H1 (cell line): ENCODE results near the gene TTC38. TPM values are rescaled to one million over a fixed set of nuclear protein-coding genes. Genes with fewer than 3 reads are reported as not detected.

ENCODE experiments used
- CTCF ChIA-PET: fragments of 300-600 bp; sonication (Branson Sonifier 250); formaldehyde crosslinking; loops from one replicate; lab custom pipeline; 2021; ENCODE audit not compliant: partially characterized antibody; lab: Charles Lee
- POLR2A ChIA-PET: fragments of 300-600 bp; sonication (Branson Sonifier 250); formaldehyde crosslinking; loops from one replicate; lab custom pipeline; 2021; ENCODE audit warnings: inconsistent platforms; ENCODE audit not compliant: partially characterized antibody; lab: Charles Lee
- DNase-seq, 2 experiments: peaks; one replicate each; pipeline versions ENCODE4 v3.0.0 to v3.0.0-alpha.2; 2010 to 2022; ENCODE audit warnings: low spot score in 2 of 2, low read depth in 1 of 2, mixed read lengths in 1 of 2
- FAIRE-seq: peaks from 2 replicates; lab custom pipeline; 2011; peaks lifted over from hg19 to GRCh38; lab: Jason Lieb, UNC
- H2AFZ ChIP-seq: 2 replicates; pipeline ENCODE4 v1.8.1; 2012; ENCODE audit warnings: low read length, inconsistent platforms
- H2AK5ac ChIP-seq: 2 replicates; pipeline ENCODE4 v1.6.1; 2013; ENCODE audit warnings: low read depth, low read length
- H2BK120ac ChIP-seq: replicated peaks from 2 replicates; pipeline ENCODE3; 2013; ENCODE audit warnings: low read depth, low read length, inconsistent platforms
- H2BK12ac ChIP-seq: 2 replicates; pipeline ENCODE4 v1.6.1; 2013; ENCODE audit warnings: low read depth, low read length
- H2BK15ac ChIP-seq: 2 replicates; pipeline ENCODE4 v1.6.1; 2013; ENCODE audit warnings: low read length
- H2BK20ac ChIP-seq: 2 replicates; pipeline ENCODE4 v1.6.1; 2013; ENCODE audit warnings: low read length
- H2BK5ac ChIP-seq: 2 replicates; pipeline ENCODE4 v1.6.1; 2013; ENCODE audit warnings: low read depth, low read length
- H3K14ac ChIP-seq: 2 replicates; pipeline ENCODE4 v1.6.1; 2013; ENCODE audit warnings: inconsistent platforms; ENCODE audit not compliant: insufficient read length
- H3K18ac ChIP-seq: 2 replicates; pipeline ENCODE4 v1.6.1; 2013; ENCODE audit warnings: low read length; ENCODE audit errors: extremely low read depth
- H3K23ac ChIP-seq: 2 replicates; pipeline ENCODE4 v1.6.1; 2013; ENCODE audit warnings: inconsistent platforms; ENCODE audit not compliant: insufficient read length
- H3K23me2 ChIP-seq: 2 replicates; pipeline ENCODE4 v1.6.1; 2013; ENCODE audit warnings: low read depth, low read length
- H3K27ac ChIP-seq: 2 replicates; pipeline ENCODE4 v1.6.1; 2011; ENCODE audit warnings: low read depth, low read length, inconsistent platforms
- H3K27me3 ChIP-seq, 4 experiments: replicated peaks in 1 of 4; 1 replicate in 1 of 4; 2 replicates in 3 of 4; pipeline versions ENCODE4 v1.6.1 to v1.8.1; 2011 to 2013; ENCODE audit warnings: low read length in 3 of 4, mild to moderate bottlenecking in 3 of 4, inconsistent platforms in 2 of 4, mixed read lengths in 2 of 4, moderate library complexity in 1 of 4; ENCODE audit not compliant: control insufficient read depth in 3 of 4, insufficient read depth in 3 of 4; ENCODE audit errors: extremely low read depth in 1 of 4
- H3K36me3 ChIP-seq, 4 experiments: 2 replicates each; pipeline versions ENCODE4 v1.6.1 to v1.8.1; 2011 to 2013; ENCODE audit warnings: mild to moderate bottlenecking in 4 of 4, low read length in 3 of 4, moderate library complexity in 2 of 4, control low read depth in 1 of 4, inconsistent platforms in 1 of 4; ENCODE audit not compliant: insufficient read depth in 4 of 4, control insufficient read depth in 2 of 4
- H3K4ac ChIP-seq: replicated peaks from 2 replicates; pipeline ENCODE3; 2013; ENCODE audit warnings: low read length, low read depth, mixed read lengths, inconsistent platforms; ENCODE audit not compliant: insufficient read length
- H3K4me1 ChIP-seq, 4 experiments: replicated peaks in 1 of 4; 1 replicate in 1 of 4; 2 replicates in 3 of 4; pipeline versions ENCODE4 v1.6.1 to v1.8.1; 2011 to 2013; ENCODE audit warnings: low read length in 3 of 4, inconsistent platforms in 2 of 4, mixed read lengths in 1 of 4; ENCODE audit not compliant: insufficient read depth in 4 of 4, control insufficient read depth in 3 of 4
- H3K4me2 ChIP-seq, 2 experiments: 2 replicates each; pipeline versions ENCODE4 v1.6.1 to v1.8.1; 2011 to 2013; ENCODE audit warnings: low read depth in 2 of 2, low read length in 2 of 2, control low read depth in 1 of 2, inconsistent platforms in 1 of 2, mild to moderate bottlenecking in 1 of 2; ENCODE audit not compliant: insufficient read depth in 1 of 2
- H3K4me3 ChIP-seq, 4 experiments: fragments of 200-600, 300-600 bp in 1 of 4; sonication (generic), shearing (Covaris generic), sonication (Bioruptor Twin) in 1 of 4; 2 replicates each; pipeline versions ENCODE4 v1.5.1 to v1.8.1; 2011 to 2016; ENCODE audit warnings: low read length in 4 of 4, low read depth in 3 of 4, control low read depth in 2 of 4, inconsistent platforms in 2 of 4, mild to moderate bottlenecking in 2 of 4, mixed read lengths in 1 of 4, moderate library complexity in 1 of 4; ENCODE audit not compliant: insufficient read depth in 2 of 4; ENCODE audit errors: extremely low read depth in 1 of 4
- H3K56ac ChIP-seq: replicated peaks from 2 replicates; pipeline ENCODE3; 2013; ENCODE audit warnings: low read depth, mild to moderate bottlenecking, mixed read lengths, low read length, inconsistent platforms; ENCODE audit not compliant: insufficient read length
- H3K79me1 ChIP-seq: 2 replicates; pipeline ENCODE4 v1.6.1; 2013; ENCODE audit warnings: low read depth, low read length, control low read depth
- H3K79me2 ChIP-seq, 2 experiments: 2 replicates each; pipeline versions ENCODE4 v1.6.1 to v1.8.1; 2012 to 2013; ENCODE audit warnings: low read length in 2 of 2, mild to moderate bottlenecking in 2 of 2, inconsistent platforms in 1 of 2; ENCODE audit not compliant: insufficient read depth in 2 of 2, control insufficient read depth in 1 of 2
- H3K9ac ChIP-seq, 4 experiments: replicated peaks in 1 of 4; 1 replicate in 1 of 4; 2 replicates in 3 of 4; pipeline versions ENCODE4 v1.6.1 to v1.8.1; 2011 to 2013; ENCODE audit warnings: low read depth in 3 of 4, low read length in 3 of 4, control low read depth in 2 of 4, mild to moderate bottlenecking in 2 of 4, moderate library complexity in 2 of 4, inconsistent platforms in 1 of 4; ENCODE audit errors: extremely low read depth in 1 of 4
- H3K9me3 ChIP-seq, 2 experiments: 2 replicates each; pipeline versions ENCODE4 v1.6.1 to v1.8.1; 2012 to 2013; ENCODE audit warnings: mild to moderate bottlenecking in 2 of 2, moderate library complexity in 2 of 2, control low read depth in 1 of 2, inconsistent platforms in 1 of 2, low read depth in 1 of 2, low read length in 1 of 2, mixed read lengths in 1 of 2; ENCODE audit not compliant: insufficient read depth in 2 of 2
- H4K20me1 ChIP-seq, 2 experiments: replicated peaks in 1 of 2; 2 replicates each; pipeline versions ENCODE3 to v1.8.1; 2011 to 2013; ENCODE audit warnings: inconsistent platforms in 2 of 2, low read length in 2 of 2, mild to moderate bottlenecking in 1 of 2; ENCODE audit not compliant: insufficient read depth in 2 of 2, control insufficient read depth in 1 of 2
- H4K5ac ChIP-seq: 2 replicates; pipeline ENCODE4 v1.6.1; 2013; ENCODE audit warnings: low read length, low read depth, mixed read lengths, inconsistent platforms; ENCODE audit not compliant: insufficient read length
- H4K8ac ChIP-seq: 2 replicates; pipeline ENCODE4 v1.8.0; 2013; ENCODE audit warnings: mild to moderate bottlenecking, moderate library complexity, low read length, inconsistent platforms; ENCODE audit not compliant: insufficient read depth; ENCODE audit errors: extremely low read depth
- H4K91ac ChIP-seq: replicated peaks from 2 replicates; pipeline ENCODE3; 2013; ENCODE audit warnings: low read length, mixed read lengths, inconsistent platforms; ENCODE audit not compliant: insufficient read length
- ASH2L ChIP-seq: fragments of 200-600, 300-600 bp; sonication (generic); IDR thresholded peaks from one replicate; pipeline ENCODE4 v1.7.1; 2017; ENCODE audit warnings: low read length
- HDAC6 ChIP-seq: IDR thresholded peaks from one replicate; pipeline ENCODE4 v1.7.1; 2012; ENCODE audit warnings: low read depth, mild to moderate bottlenecking, inconsistent platforms, low read length, moderate library complexity
- KDM1A ChIP-seq: fragments of 200-600, 300-600 bp; sonication (generic); IDR thresholded peaks from 2 replicates; pipeline ENCODE4 v1.7.1; 2016; ENCODE audit warnings: mild to moderate bottlenecking, low read length, borderline replicate concordance
- YY1 ChIP-seq: IDR thresholded peaks from 2 replicates; pipeline ENCODE4 v1.6.1; 2011; ENCODE audit warnings: low read depth, mild to moderate bottlenecking, low read length
- WGBS, 2 experiments: shearing (Covaris generic) in 1 of 2; methylation state at CpG; one replicate each; pipeline versions ENCODE4 v1.1.6 to v1.1.7; 2013 to 2015; ENCODE audit warnings: low lambda C conversion rate in 2 of 2, mixed read lengths in 2 of 2, inconsistent platforms in 1 of 2, low coverage in 1 of 2, missing lambda C conversion rate in 1 of 2; ENCODE audit not compliant: insufficient replicate concordance in 2 of 2, insufficient coverage in 1 of 2, insufficient read length in 1 of 2; ENCODE audit errors: extremely low coverage in 1 of 2, missing lambda C conversion rate in 1 of 2; 5-methylcytosine and 5-hydroxymethylcytosine counted together
- polyA plus RNA-seq, 7 experiments: library from polyadenylated mRNA; depleted of rRNA in 3 of 7; stranded (reverse) in 5 of 7; unstranded in 2 of 7; fragments of >200 nt in 5 of 7; fragments of 200-250 nt in 2 of 7; gene quantifications; 1 replicate in 5 of 7; 2 replicates in 1 of 7; 4 replicates in 1 of 7; pipeline versions ENCODE4 v1.2.1 to v1.2.3, GENCODE V29; 2011 to 2013; ENCODE audit warnings: missing spikeins in 2 of 7, mixed read lengths in 2 of 7
- total RNA-seq: library from RNA; stranded (reverse); fragmentation: NEBNext Ultra II Directional; extraction: Animal tissue kit (Norgen Biotek cat#: 25700); gene quantifications from 2 replicates; pipeline ENCODE4 v1.2.1, GENCODE V29; 2021
- TF ChIP-seq, protein P1 (sequence below): IDR thresholded peaks from 2 replicates; pipeline ENCODE4 v1.6.1; 2011; ENCODE audit warnings: low read length, improper control_type of control experiment

The TTC38 gene
- total and polyA plus RNA-seq, 2 of the 8 experiments (the other 6 are each of a cell fraction or from before 2014, with no cell fraction given): 25.3 to 34.8 TPM

DNA sequence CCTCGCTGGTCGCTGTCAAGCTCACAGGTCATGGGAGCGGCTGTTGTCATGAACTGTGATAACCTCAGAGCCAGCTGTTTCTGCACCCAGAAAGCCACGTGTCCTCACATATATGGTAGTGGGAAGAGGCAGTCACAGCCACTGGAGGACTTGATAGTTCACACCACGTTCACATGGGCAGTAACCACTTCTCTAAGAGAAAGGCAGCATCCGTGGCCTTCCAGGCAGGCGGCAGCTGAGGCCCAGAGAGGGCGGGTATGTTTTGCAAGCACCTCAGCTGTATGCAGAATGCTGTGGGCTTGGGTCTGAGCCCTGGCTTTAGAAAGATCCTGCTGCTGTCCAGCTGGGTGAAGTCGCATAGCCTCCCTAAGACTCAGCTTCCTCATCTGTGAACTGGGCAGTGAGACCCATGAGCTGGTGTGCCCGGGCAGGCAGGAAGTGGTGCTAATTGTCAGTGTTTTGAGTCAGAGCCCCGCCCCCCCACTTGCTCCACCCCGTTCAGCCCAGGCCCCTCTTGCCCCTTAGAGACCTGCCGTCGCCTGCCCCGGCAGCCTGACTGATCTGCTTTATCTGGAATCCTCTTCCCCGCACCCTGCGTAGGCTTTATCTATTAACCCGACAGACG is 13.3 kb downstream of the TTC38 start:
- Histone ChIP-seq H2BK5ac (no peak overlapping the region), H4K20me1 (peaks cover 0 to 3% of the 10 kb centered on the region in 2 experiments), H3K18ac (no peak overlapping the region), H4K8ac (no peak overlapping the region), H3K4me2 (no peak overlapping the region), H2AK5ac (no peak overlapping the region), H3K4me1 (no peaks in the 10 kb centered on the region), H3K23ac (no peak overlapping the region), H3K9ac (no peak overlapping the region), H3K56ac (no peak overlapping the region), H3K27ac (no peak overlapping the region), H3K9me3 (no peaks in the 10 kb centered on the region), H2BK12ac (no peak overlapping the region), H3K79me2 (no peaks in the 10 kb centered on the region), H3K27me3 (no peaks in the 10 kb centered on the region), H2BK120ac (no peak overlapping the region), H3K23me2 (no peaks in the 10 kb centered on the region), H3K79me1 (no peaks in the 10 kb centered on the region), H2AFZ (no peak overlapping the region), H4K91ac (no peak overlapping the region), H4K5ac (no peak overlapping the region), H3K4me3 (no peak overlapping the region), H2BK20ac (no peak overlapping the region), H3K4ac (no peak overlapping the region), H3K14ac (no peak overlapping the region), H2BK15ac (no peak overlapping the region), H3K36me3 (peaks cover 3 to 15% (median 7%) of the 10 kb centered on the region in 4 experiments; a peak in 6 of 8 replicates)
- ChIA-PET CTCF (interaction anchor here (0.5 to 2.7 kb wide), 4 partner anchors 12 to 265 kb away, joined by 3 to 11 read pairs (median 3); no protein-coding TSS in a partner anchor), POLR2A (interaction anchor here (2.4 kb wide), 1 partner anchor 11 kb away, joined by 13 read pairs; no protein-coding TSS in a partner anchor)
- no peak for DNase-seq
- TF ChIP-seq, protein P1, sequence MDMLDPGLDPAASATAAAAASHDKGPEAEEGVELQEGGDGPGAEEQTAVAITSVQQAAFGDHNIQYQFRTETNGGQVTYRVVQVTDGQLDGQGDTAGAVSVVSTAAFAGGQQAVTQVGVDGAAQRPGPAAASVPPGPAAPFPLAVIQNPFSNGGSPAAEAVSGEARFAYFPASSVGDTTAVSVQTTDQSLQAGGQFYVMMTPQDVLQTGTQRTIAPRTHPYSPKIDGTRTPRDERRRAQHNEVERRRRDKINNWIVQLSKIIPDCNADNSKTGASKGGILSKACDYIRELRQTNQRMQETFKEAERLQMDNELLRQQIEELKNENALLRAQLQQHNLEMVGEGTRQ: no peak
- no peak for TF ChIP-seq YY1
- TF ChIP-seq HDAC6: no peak
- no peak for TF ChIP-seq ASH2L
- TF ChIP-seq KDM1A: no peak
- no peak for FAIRE-seq
- 90% methylated on average over 19 of the region's 19 CpGs; no CpG with 5 or more reads in 1 of the 2 experiments for WGBS, 2 experiments
